ENCODE data around the gene TNS3.

TNS3 gene

GRCh38 chr7:47241112-47242065, 340.5 kb downstream of the TNS3 start:
- no peak for TF ChIP-seq CTCF (IDR thresholded peaks at IDR 0.05; ENCODE audit: low read depth, low read length)
- H3K4me3 ChIP-seq (ENCODE audit: low read depth, low read length) = no peak overlapping the region

DNA sequence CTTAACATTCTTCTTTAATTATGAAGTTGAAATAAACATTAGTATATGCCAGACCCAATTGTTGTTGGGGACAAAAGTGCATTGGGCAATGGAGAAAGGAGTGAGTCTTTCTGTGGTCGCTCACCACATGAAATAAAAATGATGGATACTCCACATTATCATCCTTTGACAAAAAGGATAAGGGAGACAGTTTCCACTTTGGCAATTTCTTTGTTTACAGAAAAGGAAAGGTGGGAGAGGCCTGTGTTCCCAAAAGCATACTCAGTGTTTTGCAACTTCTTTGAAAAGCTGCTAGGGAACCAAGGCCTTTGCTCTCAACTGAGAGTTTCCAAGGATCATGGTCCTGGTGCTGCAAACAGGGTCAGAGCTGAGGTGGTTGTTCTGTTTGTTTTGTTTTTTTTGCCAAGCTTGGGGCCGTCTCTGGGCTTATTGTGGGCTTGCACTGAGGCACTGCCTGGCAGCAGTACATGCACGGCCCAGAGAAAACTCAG, 341.9 kb downstream of the TNS3 start:
- no peak for TF ChIP-seq CTCF (IDR thresholded peaks at IDR 0.05; ENCODE audit: low read depth, low read length)
- no peak overlapping the region for H3K4me3 ChIP-seq (ENCODE audit: low read depth, low read length)

- no peak for TF ChIP-seq CTCF (IDR thresholded peaks at IDR 0.05; ENCODE audit: low read depth, low read length)
Observed at GRCh38 chr7:47239034-47239433, 342.9 kb downstream of the TNS3 start.

GRCh38 chr7:47236480-47237129, 345.3 kb downstream of the TNS3 start:
- no peak for TF ChIP-seq CTCF (IDR thresholded peaks at IDR 0.05; ENCODE audit: low read depth, low read length)

More at GRCh38 chr7:47239034-47239433, 342.9 kb downstream of the TNS3 start:
- no peak overlapping the region for H3K4me3 ChIP-seq (ENCODE audit: low read depth, low read length)

DNA sequence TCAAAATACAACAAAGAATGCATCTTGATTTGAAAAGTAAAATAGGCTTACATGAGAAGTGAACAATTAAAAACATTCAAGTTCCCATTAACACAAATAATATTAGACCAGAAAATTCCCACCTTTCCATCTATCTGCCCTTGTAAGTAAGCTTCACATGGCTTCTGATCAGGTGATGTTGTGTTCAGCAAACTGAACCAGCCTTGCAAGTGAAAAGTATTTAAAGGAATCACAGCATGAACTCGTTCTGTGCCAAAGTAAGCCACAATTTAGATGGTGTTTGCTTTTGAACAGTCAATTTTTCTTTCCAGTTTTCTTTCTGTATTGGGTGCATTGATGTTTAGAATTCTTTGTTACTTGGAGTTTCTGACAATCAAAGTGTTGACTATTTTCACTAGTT, 347.9 kb downstream of the TNS3 start:
- H3K4me3 ChIP-seq (ENCODE audit: low read depth, low read length) = no peak overlapping the region
- no peak for TF ChIP-seq CTCF (IDR thresholded peaks at IDR 0.05; ENCODE audit: low read depth, low read length)

More at GRCh38 chr7:47236480-47237129, 345.3 kb downstream of the TNS3 start:
- no peak overlapping the region for H3K4me3 ChIP-seq (ENCODE audit: low read depth, low read length)

GRCh38 chr7:47232751-47233412, 349.0 kb downstream of the TNS3 start:
- no peak overlapping the region for H3K4me3 ChIP-seq (ENCODE audit: low read depth, low read length)
- no peak for TF ChIP-seq CTCF (IDR thresholded peaks at IDR 0.05; ENCODE audit: low read depth, low read length)

Data from WI38 (cell line).